Prostate gland (tissue), 2 donors: ENCODE data around the gene SYNPO2. TPM values are rescaled to one million over a fixed set of nuclear protein-coding genes. Genes with fewer than 3 reads are reported as not detected.
A peak's percentile ranks its signal among the peaks of the same experiment; 100 is the strongest.
"Not testable (repeated sequence)": the region's sequence is repeated elsewhere in the genome, so short reads cannot be mapped to it uniquely, and the experiment has no call there.

Experiments
- DNase-seq: peaks from one replicate; pipeline ENCODE4 v3.0.0-alpha.2; 2019; ENCODE audit warnings: low spot score
- H3K27ac ChIP-seq, 2 donors: fragments of 200-600 bp; sonication (generic); 2 replicates each; pipeline ENCODE4 v1.5.1; 2017 to 2019
- H3K27me3 ChIP-seq: fragments of 200-600 bp; sonication (generic); replicated peaks from 2 replicates; pipeline ENCODE4 v1.5.1; 2019; ENCODE audit not compliant: insufficient read depth
- H3K36me3 ChIP-seq, 2 donors: fragments of 200-600 bp; sonication (generic); 1 replicate in 1 of 2; 2 replicates in 1 of 2; pipeline versions ENCODE4 v1.5.1 to v1.8.1; 2017 to 2019
- H3K4me1 ChIP-seq: fragments of 200-600 bp; sonication (generic); replicated peaks from 2 replicates; pipeline ENCODE4 v1.5.1; 2019
- H3K4me3 ChIP-seq, 2 donors: fragments of 200-600 bp; sonication (generic); 2 replicates each; pipeline ENCODE4 v1.5.1; 2017 to 2019
- H3K9me3 ChIP-seq: fragments of 200-600 bp; sonication (generic); 2 replicates; pipeline ENCODE4 v1.5.1; 2017
- CTCF ChIP-seq, 4 experiments: fragments of 200-600 bp in 2 of 4; fragments of 450-650 bp in 2 of 4; sonication (generic) in 2 of 4; IDR thresholded peaks; 1 replicate in 3 of 4; 2 replicates in 1 of 4; pipeline ENCODE4 v1.5.1; 2016 to 2019; ENCODE audit warnings: antibody characterized with exemption in 4 of 4, mild to moderate bottlenecking in 2 of 4, moderate library complexity in 2 of 4
- POLR2A ChIP-seq: fragments of 450-650 bp; IDR thresholded peaks from one replicate; pipeline ENCODE4 v1.6.1; 2016; ENCODE audit warnings: antibody characterized with exemption, mild to moderate bottlenecking
- POLR2AphosphoS5 ChIP-seq: sonication (generic); formaldehyde crosslinking; IDR thresholded peaks from one replicate; pipeline ENCODE4 v1.6.1; 2017; ENCODE audit warnings: antibody characterized with exemption
- WGBS: methylation state at CpG from one replicate; pipeline ENCODE4 v1.1.5; 2018; 5-methylcytosine and 5-hydroxymethylcytosine counted together
- intact Hi-C: fragments of 100-400 bp; cut with DNase I; formaldehyde crosslinking; loops from one replicate; pipeline ENCODE4 v1.14.2; 2022
- total RNA-seq, 2 donors: library from RNA; depleted of rRNA; stranded (reverse); fragments of >200 nt; gene quantifications; one replicate each; pipeline ENCODE4 v1.1.0, GENCODE V29; 2016

SYNPO2 gene
- total RNA-seq, 2 donors from 2014 or later, result 131 to 181 TPM

GRCh38 chr4:119041951-119042560 is 153.4 kb downstream of the SYNPO2 start:
- Histone ChIP-seq H3K9me3 (no peaks in the 10 kb centered on the region), H3K27me3 (no peaks in the 10 kb centered on the region), H3K4me3 (no peak overlapping the region), H3K36me3 (no peaks in the 10 kb centered on the region), H3K4me1 (no peaks in the 10 kb centered on the region), H3K27ac (peak overlapping the region; percentile 36 to 49)
- under 1% methylated on average over 6 of the region's 6 CpGs for WGBS
- TF ChIP-seq POLR2AphosphoS5 (peak; percentile 50), POLR2A (no peak), CTCF (IDR thresholded peaks at IDR 0.05) (peak; percentile 62 to 71 (median 66))
- intact Hi-C loops, result loop anchor here (5.0 kb wide), 2 partner anchors 170 to 245 kb away; partner anchors contain the start of gene USP53
- peak; percentile 53 for DNase-seq

GRCh38 chr4:119046263-119046662 is 157.6 kb downstream of the SYNPO2 start:
- WGBS, result 70% methylated on average over 4 of the region's 4 CpGs
- TF ChIP-seq POLR2AphosphoS5, result peak; percentile 31
- no peak for TF ChIP-seq POLR2A
- H3K4me3 ChIP-seq, result no peak overlapping the region
- intact Hi-C loops, result loop anchor here (5.0 kb wide), 1 partner anchor 251 kb away; no protein-coding TSS in a partner anchor
- H3K9me3 ChIP-seq, result no peaks in the 10 kb centered on the region
- no peak overlapping the region for H3K27ac ChIP-seq
- H3K36me3 ChIP-seq, result no peaks in the 10 kb centered on the region
- H3K27me3 ChIP-seq, result no peaks in the 10 kb centered on the region
- no peak for DNase-seq
- H3K4me1 ChIP-seq, result no peaks in the 10 kb centered on the region

GRCh38 chr4:119047059-119047458 is 158.4 kb downstream of the SYNPO2 start:
- WGBS, result 87% methylated on average over 5 of the region's 5 CpGs

DNA sequence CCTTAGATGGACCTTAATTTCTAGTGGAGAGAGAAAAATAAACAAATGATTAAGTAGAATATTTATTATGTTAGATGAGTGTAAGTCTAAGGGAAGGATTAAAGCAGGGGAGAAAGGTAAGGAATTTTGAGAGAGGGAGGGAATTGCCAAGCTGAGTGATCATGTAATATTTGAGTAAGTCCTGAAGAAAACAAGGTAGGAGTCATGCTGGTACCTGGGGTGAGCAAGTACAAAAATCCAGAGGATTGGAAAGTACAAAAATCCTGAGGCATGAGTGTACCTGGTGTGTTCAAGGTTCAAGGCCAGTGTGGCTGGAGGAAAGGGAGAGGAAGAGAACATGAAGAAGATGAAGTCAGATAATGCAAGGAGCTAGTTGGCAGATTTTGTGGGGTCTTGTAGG is 159.8 kb downstream of the SYNPO2 start:
- intact Hi-C loops, result loop anchor here (5.0 kb wide), 1 partner anchor 249 kb away; no protein-coding TSS in a partner anchor
- no peaks in the 10 kb centered on the region for H3K36me3 ChIP-seq
- DNase-seq, result no peak

More at GRCh38 chr4:119047059-119047458, 158.4 kb downstream of the SYNPO2 start:
- intact Hi-C loops, result loop anchor here (5.0 kb wide), 1 partner anchor 250 kb away; no protein-coding TSS in a partner anchor
- not testable (repeated sequence) for H3K9me3 ChIP-seq, DNase-seq, H3K36me3 ChIP-seq, H3K27me3 ChIP-seq, H3K4me1 ChIP-seq, H3K27ac ChIP-seq, H3K4me3 ChIP-seq

DNA sequence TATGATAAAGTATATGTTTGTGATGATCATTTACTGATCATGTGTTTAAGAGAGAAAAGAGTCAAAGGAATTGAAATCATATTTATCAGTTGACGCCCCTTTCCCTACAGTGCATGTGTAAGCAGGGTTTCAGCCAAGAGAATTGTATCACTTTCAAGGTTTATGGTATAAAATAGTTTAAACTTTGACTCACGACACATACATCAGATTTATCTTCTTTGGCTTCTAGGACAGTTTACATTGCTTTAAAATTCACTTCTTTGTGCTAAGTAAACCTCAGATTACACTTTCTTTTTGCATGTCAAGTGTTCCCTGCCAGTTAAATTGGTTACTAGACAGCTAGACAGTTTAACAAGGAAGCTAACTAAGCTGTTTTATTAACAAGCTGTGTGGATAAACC is 160.7 kb downstream of the SYNPO2 start:
- WGBS, result 37% methylated on average over 2 of the region's 2 CpGs
- no peaks in the 10 kb centered on the region for H3K9me3 ChIP-seq
- no peaks in the 10 kb centered on the region for H3K36me3 ChIP-seq
- intact Hi-C loops, result loop anchor here (5.0 kb wide), 1 partner anchor 248 kb away; no protein-coding TSS in a partner anchor
- H3K4me3 ChIP-seq, result no peak overlapping the region
- H3K27me3 ChIP-seq, result no peaks in the 10 kb centered on the region
- no peaks in the 10 kb centered on the region for H3K4me1 ChIP-seq
- no peak overlapping the region for H3K27ac ChIP-seq
- no peak for DNase-seq
- TF ChIP-seq POLR2A, result no peak
- no peak for TF ChIP-seq POLR2AphosphoS5
- TF ChIP-seq CTCF (IDR thresholded peaks at IDR 0.05), result no peak

More for the DNA sequence above, 159.8 kb downstream of the SYNPO2 start:
- no peaks in the 10 kb centered on the region for H3K27me3 ChIP-seq
- TF ChIP-seq POLR2A, result no peak
- TF ChIP-seq POLR2AphosphoS5, result no peak
- no peak for TF ChIP-seq CTCF (IDR thresholded peaks at IDR 0.05)
- H3K4me1 ChIP-seq, result no peaks in the 10 kb centered on the region
- no peaks in the 10 kb centered on the region for H3K9me3 ChIP-seq
- H3K27ac ChIP-seq, result no peak overlapping the region
- no peak overlapping the region for H3K4me3 ChIP-seq

DNA sequence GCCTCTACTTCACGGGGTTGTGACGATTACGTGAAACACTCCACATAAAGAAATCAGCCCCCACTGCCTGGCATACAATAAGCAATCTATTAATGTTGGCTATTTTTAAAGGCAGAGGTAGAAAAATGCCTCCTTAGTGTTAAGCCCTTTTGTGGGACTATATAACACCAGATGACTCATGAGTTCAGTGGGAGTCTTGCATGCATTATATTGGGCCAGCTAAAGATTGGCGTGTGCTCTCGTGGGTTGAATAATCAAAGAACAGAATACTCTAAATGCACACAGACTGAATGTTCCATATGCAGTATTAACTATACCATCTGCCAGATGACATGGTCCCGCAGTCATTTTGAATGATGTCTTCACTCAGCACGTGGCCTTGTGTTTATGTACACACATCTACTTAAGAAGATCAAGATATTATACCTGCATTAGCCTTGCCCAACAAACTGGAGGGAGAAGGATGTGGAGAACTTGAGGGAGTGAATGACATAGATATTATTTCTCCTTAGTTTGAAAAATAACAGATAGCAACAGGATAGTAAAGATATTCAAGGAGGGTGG is 162.0 kb downstream of the SYNPO2 start:
- no peaks in the 10 kb centered on the region for H3K36me3 ChIP-seq
- no peaks in the 10 kb centered on the region for H3K27me3 ChIP-seq
- no peak overlapping the region for H3K4me3 ChIP-seq
- intact Hi-C loops, result no loop called here
- H3K9me3 ChIP-seq, result no peaks in the 10 kb centered on the region
- WGBS, result 85% methylated on average over 7 of the region's 7 CpGs
- TF ChIP-seq POLR2A, result no peak
- TF ChIP-seq POLR2AphosphoS5, result no peak
- no peak for TF ChIP-seq CTCF (IDR thresholded peaks at IDR 0.05)
- H3K4me1 ChIP-seq, result no peaks in the 10 kb centered on the region
- DNase-seq, result no peak
- H3K27ac ChIP-seq, result no peak overlapping the region
